Activated CD4-positive, alpha-beta T cell treated with anti-CD3 and anti-CD28 coated beads for 36 hours (primary cell): ENCODE data around the gene LPO. TPM values are rescaled to one million over a fixed set of nuclear protein-coding genes. Genes with fewer than 3 reads are reported as not detected.

ENCODE experiments used
- ATAC-seq: fragments of 200-7000 bp; cut with Tn5 transposase; one replicate; pipeline ENCODE4 v1.10.0; 2021; ENCODE audit warnings: mild to moderate bottlenecking, moderate library complexity
- CTCF ChIA-PET: fragments of 350-600 bp; sonication (Branson Sonifier 250); formaldehyde crosslinking; loops from one replicate; lab custom pipeline; 2021; ENCODE audit warnings: antibody characterized with exemption; lab: Charles Lee
- POLR2A ChIA-PET: fragments of 350-600 bp; sonication (Branson Sonifier 250); formaldehyde crosslinking; loops from one replicate; lab custom pipeline; 2021; ENCODE audit warnings: antibody characterized with exemption, inconsistent platforms; lab: Charles Lee
- DNase-seq: peaks from one replicate; pipeline ENCODE4 v3.0.0-alpha.2; 2020
- H3K27ac Mint-ChIP-seq: one replicate; pipeline ENCODE4 v1.8.0; 2021; ENCODE audit warnings: mixed read lengths
- H3K27me3 Mint-ChIP-seq: one replicate; pipeline ENCODE4 v1.8.0; 2021; ENCODE audit warnings: mixed read lengths
- H3K36me3 Mint-ChIP-seq: one replicate; pipeline ENCODE4 v1.8.0; 2021; ENCODE audit warnings: low read depth, mixed read lengths
- H3K4me1 Mint-ChIP-seq: one replicate; pipeline ENCODE4 v1.8.0; 2021; ENCODE audit warnings: mixed read lengths
- H3K4me3 Mint-ChIP-seq: one replicate; pipeline ENCODE4 v1.8.0; 2021; ENCODE audit warnings: mild to moderate bottlenecking, moderate library complexity, mixed read lengths
- H3K9me3 Mint-ChIP-seq: one replicate; pipeline ENCODE4 v1.8.0; 2021; ENCODE audit warnings: low read depth, mixed read lengths
- intact Hi-C, 2 experiments: fragments of 100-400 bp; cut with DNase I in 1 of 2; cut with micrococcal nuclease in 1 of 2; formaldehyde crosslinking; loops; one replicate each; pipeline versions ENCODE4 v1.14.2 to v1.15.1; 2022 to 2024; cut with DNase I, micrococcal nuclease
- total RNA-seq, 2 experiments: library from RNA; stranded (reverse); gene quantifications; one replicate each; pipeline ENCODE4 v1.2.3, GENCODE V29; 2021

LPO gene
- total RNA-seq, 2 experiments from 2014 or later, result 0.14 TPM; not detected in 1

DNA sequence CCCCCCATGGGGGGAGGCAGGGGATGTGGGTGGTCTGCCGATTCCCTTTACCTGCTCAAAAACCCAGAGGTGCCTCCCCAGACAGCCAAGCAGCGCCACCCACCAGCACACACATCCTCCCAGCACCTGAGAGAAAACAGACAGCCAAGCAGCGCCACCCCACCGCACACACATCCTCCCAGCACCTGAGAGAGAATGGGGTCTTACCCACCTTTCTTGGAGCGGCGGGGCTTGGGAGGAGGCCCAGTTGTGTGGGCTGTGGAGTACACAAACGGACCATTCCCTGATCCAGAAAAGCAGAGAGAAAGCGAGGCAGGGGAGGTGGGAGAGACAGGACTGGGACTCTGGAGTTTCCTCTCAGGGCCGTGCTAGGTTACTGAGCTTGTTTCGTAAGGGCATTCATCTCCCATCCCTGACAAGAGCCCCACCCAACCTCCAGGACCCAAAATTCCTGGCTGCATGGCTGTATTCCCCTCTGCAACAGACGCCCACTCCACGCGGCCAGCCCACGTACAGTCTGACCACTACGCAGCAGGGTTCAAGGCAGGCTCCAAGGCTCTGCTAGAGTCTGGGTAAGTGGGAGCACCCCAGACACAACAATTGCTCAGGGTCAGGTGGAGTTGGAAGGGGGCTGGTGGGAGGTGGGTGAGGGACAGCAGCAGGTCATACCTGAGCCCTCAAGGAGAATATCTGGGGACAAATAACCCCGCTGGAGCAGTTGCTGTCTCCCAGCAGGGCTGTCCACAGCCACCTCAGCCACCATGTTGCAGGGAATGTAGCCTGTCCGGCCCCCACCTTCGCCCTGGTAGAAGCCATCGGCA, 68.0 kb downstream of the LPO start:
- POLR2A ChIA-PET, result no interaction called here

DNA sequence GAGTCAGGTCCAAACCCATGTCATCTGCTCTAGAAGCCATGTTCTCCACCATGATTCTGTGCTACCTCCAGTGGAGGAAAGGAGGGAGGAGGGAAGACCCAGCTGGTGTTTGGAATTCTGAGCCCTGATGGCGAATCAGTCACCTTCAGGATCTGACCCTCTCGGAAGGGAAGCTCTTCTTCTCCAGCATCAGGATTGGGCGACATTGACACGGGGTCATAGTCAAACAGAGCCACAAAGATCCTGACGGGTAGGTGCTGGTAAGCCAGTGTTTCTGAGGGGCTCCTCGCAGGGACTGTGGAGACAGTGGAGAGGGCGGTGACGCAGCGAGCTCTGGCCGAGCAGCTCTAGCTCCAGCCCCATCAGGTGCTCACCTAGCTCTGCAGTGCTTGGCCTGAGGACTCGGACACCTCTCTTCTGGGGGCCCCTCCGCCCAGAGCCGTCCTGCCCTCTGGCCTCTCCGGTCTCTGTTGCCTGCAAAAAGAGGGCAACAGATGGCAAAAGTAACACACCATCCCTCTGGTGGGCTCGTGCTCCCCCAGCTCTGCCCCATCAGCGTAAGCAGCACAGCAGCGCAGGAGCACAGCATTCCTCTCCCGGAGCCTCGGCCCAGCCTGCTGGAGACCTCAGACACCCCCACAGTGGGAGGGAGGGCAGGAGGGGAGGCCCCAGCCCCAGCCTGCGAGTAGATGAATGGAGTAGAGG, 69.2 kb downstream of the LPO start:
- no peak for DNase-seq
- ChIA-PET CTCF (interaction anchor here (0.6 to 5.0 kb wide), 4 partner anchors 10 to 1253 kb away, joined by 3 to 38 read pairs (median 3); partner anchors contain the start of gene SUPT4H1), POLR2A (interaction anchor here (1.0 kb wide), 1 partner anchor 10 kb away, joined by 4 read pairs; no protein-coding TSS in a partner anchor)
- H3K36me3 Mint-ChIP-seq, result peaks cover 2% of the 10 kb centered on the region
- no peaks in the 10 kb centered on the region for H3K9me3 Mint-ChIP-seq
- no peak overlapping the region for H3K27ac Mint-ChIP-seq
- no peak for ATAC-seq
- H3K4me3 Mint-ChIP-seq, result no peak overlapping the region
- H3K4me1 Mint-ChIP-seq, result peaks cover 3% of the 10 kb centered on the region
- no peaks in the 10 kb centered on the region for H3K27me3 Mint-ChIP-seq
- intact Hi-C loops, result no loop called here

More for the DNA sequence above, 68.0 kb downstream of the LPO start:
- H3K27me3 Mint-ChIP-seq, result no peaks in the 10 kb centered on the region
- H3K4me3 Mint-ChIP-seq, result no peak overlapping the region
- ATAC-seq (no peak), DNase-seq (no peak)
- H3K36me3 Mint-ChIP-seq, result peaks cover 2% of the 10 kb centered on the region
- H3K27ac Mint-ChIP-seq, result no peak overlapping the region
- intact Hi-C loops, result no loop called here
- peaks cover 3% of the 10 kb centered on the region for H3K4me1 Mint-ChIP-seq
- CTCF ChIA-PET, result interaction anchor here (0.5 to 5.0 kb wide), 6 partner anchors 11 to 149 kb away, joined by 3 to 38 read pairs (median 4); partner anchors contain the start of gene TSPOAP1
- H3K9me3 Mint-ChIP-seq, result no peaks in the 10 kb centered on the region

DNA sequence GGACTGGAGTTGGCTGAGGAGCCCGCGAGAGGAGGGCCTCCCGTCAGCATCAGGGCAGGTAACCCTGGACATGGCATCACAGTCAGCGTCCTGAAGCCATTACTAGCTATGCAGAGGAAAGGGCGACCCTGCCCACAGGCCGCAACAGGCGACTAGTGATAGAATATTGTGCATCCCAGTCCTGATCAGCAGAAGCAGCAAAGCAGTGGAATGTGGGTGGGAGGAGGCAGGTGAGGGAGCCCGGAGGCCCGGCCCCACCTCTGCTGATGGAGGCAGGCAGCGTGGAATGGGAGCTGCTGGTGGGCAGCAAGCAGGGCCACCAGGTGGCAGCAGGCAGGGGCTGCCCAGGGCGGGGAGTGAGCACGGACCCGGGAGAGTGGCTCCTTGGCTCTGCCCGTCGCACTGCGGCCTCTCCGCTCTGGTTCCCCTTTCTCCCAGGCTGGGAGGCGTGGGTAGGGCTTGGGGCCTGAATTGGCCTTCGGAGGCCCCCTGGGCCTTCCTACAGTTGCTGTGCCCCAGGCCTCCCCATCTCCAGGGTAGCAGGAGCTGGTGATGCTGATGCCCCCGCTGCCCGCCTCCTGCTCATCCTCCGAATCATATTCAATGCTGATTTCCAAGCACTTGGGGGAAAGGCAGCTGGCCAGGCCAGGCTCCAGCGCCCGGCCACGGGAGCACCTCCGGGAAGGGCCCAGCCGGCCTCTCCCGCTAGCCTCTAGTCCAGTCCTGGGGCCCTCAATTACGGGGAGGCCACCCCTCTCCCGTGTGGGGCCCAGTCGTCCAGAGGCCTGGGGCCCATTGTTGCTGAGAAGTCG, 70.0 kb downstream of the LPO start:
- Mint-ChIP-seq H3K4me1 (peaks cover 3% of the 10 kb centered on the region), H3K4me3 (no peak overlapping the region), H3K9me3 (no peaks in the 10 kb centered on the region), H3K36me3 (peaks cover 2% of the 10 kb centered on the region), H3K27ac (no peak overlapping the region), H3K27me3 (no peaks in the 10 kb centered on the region)
- POLR2A ChIA-PET, result no interaction called here
- intact Hi-C loops, result no loop called here
- CTCF ChIA-PET, result interaction anchor here (0.6 to 5.0 kb wide), 4 partner anchors 9 to 75 kb away, joined by 3 to 38 read pairs (median 3); partner anchors contain the start of gene SUPT4H1
- no peak for DNase-seq
- ATAC-seq, result no peak

DNA sequence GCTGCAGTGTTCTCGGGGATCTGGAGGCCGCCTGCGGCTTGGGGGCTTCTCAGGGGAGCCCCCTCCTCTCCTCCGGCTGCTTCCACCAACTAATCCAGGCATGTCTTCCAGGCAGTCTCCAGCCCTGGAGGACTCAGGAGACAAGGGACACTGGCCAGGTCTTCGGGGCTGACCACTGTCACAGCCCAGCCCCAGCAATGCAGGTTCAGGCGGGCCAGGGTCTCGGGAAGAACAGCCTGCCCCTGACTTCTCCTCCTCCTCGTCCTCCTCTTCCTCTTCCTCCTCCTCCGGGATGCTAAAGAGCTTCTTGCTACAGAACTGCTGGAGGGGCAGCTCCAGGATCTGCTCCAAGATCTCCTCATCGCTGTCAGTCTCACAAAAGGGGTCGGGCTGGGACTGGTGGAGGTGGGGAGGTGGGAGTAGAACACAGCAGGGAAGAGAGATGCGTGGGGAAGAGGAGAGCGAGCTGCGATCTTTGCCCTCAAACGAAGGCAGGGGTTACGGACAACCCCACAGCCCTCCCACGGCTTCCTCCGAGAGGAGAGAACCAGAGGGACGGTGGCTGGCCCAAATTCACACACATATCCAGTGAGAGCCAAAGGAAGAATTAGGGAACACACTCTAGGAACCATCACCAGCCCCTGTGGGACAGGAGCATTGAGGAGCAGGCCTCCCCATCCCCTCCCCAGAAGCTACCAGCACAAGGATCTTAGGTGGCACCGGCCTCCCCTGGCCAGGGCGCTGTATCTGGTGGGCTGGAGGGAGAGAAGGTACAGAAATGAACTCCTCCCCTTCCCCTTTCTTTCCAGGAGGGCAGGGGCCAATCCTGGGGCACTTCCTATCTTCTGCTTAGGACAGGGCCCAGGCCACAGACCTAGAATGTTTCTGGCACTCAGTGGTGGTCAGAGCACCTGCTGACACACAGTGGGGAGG, 70.9 kb downstream of the LPO start:
- Mint-ChIP-seq H3K27ac (no peak overlapping the region), H3K9me3 (no peaks in the 10 kb centered on the region), H3K27me3 (no peaks in the 10 kb centered on the region), H3K4me1 (peaks cover 2% of the 10 kb centered on the region), H3K36me3 (peaks cover 2% of the 10 kb centered on the region), H3K4me3 (no peak overlapping the region)
- ChIA-PET POLR2A (no interaction called here), CTCF (interaction anchor here (1.2 kb wide), 1 partner anchor 43 kb away, joined by 3 read pairs; the partner anchor contains the start of gene SUPT4H1)
- intact Hi-C loops, result no loop called here
- no peak for ATAC-seq
- no peak for DNase-seq

DNA sequence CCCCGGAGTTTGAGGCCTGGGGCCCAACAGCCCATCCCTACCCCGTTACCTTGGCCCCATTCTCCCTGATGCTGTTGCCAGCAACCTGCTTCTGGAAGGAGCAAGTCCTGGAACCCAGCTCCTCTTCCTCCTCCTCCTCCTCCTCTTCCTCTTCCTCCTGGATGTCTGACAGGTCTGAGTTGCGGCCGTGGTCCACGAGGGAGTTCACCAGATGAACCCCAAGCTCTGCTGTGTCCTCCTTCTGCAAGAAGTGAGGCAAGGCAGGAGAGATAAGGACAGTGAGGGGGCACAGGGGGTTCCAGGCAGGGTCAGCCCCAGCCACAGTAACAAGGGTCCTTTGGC, 71.5 kb downstream of the LPO start:
- H3K36me3 Mint-ChIP-seq, result peaks cover 2% of the 10 kb centered on the region
- ChIA-PET POLR2A (no interaction called here), CTCF (interaction anchor here (0.6 kb wide), 1 partner anchor 85 kb away, joined by 3 read pairs; no protein-coding TSS in a partner anchor)
- H3K27ac Mint-ChIP-seq, result no peak overlapping the region
- no peak for ATAC-seq
- DNase-seq, result no peak
- H3K4me3 Mint-ChIP-seq, result no peak overlapping the region
- no peaks in the 10 kb centered on the region for H3K9me3 Mint-ChIP-seq
- H3K27me3 Mint-ChIP-seq, result no peaks in the 10 kb centered on the region
- no peaks in the 10 kb centered on the region for H3K4me1 Mint-ChIP-seq
- intact Hi-C loops, result loop anchor here in 1 of 2 experiments (10.0 kb wide), 1 partner anchor 695 kb away; no protein-coding TSS in a partner anchor

DNA sequence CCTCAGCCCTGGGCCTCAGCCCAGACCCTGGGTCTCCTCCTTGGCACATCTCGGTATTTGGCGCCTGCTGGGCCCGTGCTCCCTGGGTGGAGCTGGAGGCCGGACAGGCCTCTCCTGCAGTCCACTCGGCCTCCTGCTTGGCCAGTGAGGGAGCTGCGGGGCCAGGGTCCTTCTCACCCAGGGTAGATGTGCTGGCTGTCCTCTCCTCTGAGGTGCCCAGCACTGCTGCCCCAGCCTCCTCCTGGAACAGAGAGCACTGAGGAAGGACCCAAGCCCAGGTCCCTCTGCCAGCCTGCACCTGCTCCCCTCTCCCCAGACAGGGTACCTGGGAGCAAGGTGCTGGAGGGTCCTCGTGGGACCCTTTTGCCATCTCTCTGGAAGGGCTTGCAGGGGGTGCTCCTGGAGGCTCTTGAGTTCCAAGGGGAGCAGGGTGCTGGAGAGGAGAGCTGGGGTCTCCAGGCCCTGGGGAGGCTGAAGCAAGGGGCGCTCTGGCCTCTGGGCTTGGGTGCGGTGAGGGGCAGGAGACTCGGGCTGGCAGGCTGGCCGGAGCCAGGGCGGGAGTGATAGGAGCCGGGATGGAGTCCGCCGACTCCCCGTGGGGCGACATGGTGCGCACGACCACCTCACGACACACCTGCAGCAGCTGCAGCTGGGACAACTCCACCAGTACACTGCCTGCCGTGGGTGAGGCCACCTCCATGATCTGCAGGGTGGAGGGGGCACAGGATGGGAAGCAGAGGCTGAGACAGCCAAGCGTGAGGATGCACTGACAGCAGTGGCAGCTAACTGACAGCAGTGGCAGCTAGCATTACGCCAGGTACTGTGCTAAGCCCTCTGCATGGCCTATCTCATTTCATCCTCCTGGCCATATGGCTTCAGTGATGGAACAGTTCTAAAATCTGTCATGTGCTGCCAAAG, 72.4 kb downstream of the LPO start:
- Mint-ChIP-seq H3K9me3 (no peaks in the 10 kb centered on the region), H3K4me1 (no peaks in the 10 kb centered on the region), H3K4me3 (no peak overlapping the region), H3K36me3 (peaks cover 2% of the 10 kb centered on the region), H3K27me3 (no peaks in the 10 kb centered on the region), H3K27ac (no peak overlapping the region)
- CTCF ChIA-PET, result interaction anchor here (0.6 kb wide), 1 partner anchor 86 kb away, joined by 3 read pairs; no protein-coding TSS in a partner anchor
- DNase-seq (no peak), ATAC-seq (no peak)
- intact Hi-C loops, result loop anchor here in 1 of 2 experiments (10.0 kb wide), 1 partner anchor 694 kb away; no protein-coding TSS in a partner anchor
- POLR2A ChIA-PET, result interaction anchor here (0.6 kb wide), 1 partner anchor 458 kb away, joined by 3 read pairs; no protein-coding TSS in a partner anchor

DNA sequence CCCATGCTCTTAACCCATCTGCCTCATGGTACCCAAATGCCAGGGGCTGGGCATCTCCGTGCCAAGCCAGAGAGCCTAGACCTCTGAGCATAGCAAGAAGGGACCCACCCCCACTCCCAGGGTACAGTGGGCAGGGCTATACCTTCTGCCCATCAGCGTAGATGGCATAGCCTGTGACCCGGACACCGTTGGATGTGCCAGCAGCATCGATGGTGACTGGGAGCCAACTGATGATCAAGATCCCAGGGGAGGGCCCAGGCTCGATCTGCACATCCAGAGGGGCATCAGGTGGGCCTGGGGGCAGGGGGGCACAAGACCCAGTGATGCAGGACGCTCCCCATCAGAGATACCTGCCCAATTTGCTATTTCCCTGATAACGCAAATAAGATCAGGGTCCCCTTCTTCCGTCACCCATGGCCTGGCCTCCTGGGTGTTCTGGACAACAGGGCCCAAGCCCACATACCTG, 73.1 kb downstream of the LPO start:
- Mint-ChIP-seq H3K36me3 (peaks cover 2% of the 10 kb centered on the region), H3K27me3 (no peaks in the 10 kb centered on the region), H3K4me3 (no peak overlapping the region), H3K4me1 (no peaks in the 10 kb centered on the region), H3K27ac (no peak overlapping the region), H3K9me3 (no peaks in the 10 kb centered on the region)
- ATAC-seq (no peak), DNase-seq (no peak)
- POLR2A ChIA-PET, result interaction anchor here (0.6 kb wide), 1 partner anchor 457 kb away, joined by 3 read pairs; no protein-coding TSS in a partner anchor
- CTCF ChIA-PET, result interaction anchor here (1.2 to 1.4 kb wide), 3 partner anchors 33 to 155 kb away, joined by 3 to 8 read pairs (median 4); partner anchors contain the start of gene RNF43
- intact Hi-C loops, result loop anchor here in 1 of 2 experiments (10.0 kb wide), 1 partner anchor 693 kb away; no protein-coding TSS in a partner anchor

DNA sequence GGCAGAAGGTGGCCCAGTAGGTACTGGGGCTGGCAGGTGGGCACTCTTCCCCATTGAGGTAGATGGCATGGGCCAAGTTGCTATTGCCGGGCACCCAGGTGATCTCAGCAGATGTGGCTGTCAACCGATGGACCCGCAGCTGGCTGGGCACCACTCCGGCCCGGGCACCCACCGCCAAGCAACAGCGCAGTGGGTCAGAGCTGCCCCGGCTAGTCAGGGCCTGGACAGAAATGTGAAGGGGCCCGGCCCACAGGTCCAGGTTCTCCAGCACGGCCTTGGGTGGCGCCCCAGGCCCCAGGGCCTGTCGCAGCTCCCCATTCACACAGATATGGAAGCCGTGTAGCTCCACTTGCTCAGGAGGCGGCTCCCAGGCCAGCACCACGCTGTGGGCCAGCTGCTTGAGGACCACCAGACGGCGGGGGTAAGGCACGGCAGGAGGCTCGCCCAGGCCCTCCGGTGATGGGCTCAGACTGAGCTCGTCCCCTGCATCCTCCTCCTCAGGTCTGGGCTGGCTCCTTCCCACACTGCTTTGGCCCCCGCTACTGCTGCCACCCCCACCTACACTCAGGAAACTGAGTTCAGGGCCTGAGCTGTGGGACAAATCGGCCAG, 73.7 kb downstream of the LPO start:
- ChIA-PET POLR2A (no interaction called here), CTCF (interaction anchor here (0.7 to 1.4 kb wide), 5 partner anchors 32 to 470 kb away, joined by 3 to 8 read pairs (median 4); partner anchors contain the start of gene RNF43)
- no peak overlapping the region for H3K4me3 Mint-ChIP-seq
- DNase-seq, result no peak
- H3K36me3 Mint-ChIP-seq, result peaks cover 2% of the 10 kb centered on the region
- no peak for ATAC-seq
- H3K4me1 Mint-ChIP-seq, result peaks cover 2% of the 10 kb centered on the region
- no peak overlapping the region for H3K27ac Mint-ChIP-seq
- intact Hi-C loops, result loop anchor here in 1 of 2 experiments (10.0 kb wide), 1 partner anchor 693 kb away; no protein-coding TSS in a partner anchor
- H3K27me3 Mint-ChIP-seq, result no peaks in the 10 kb centered on the region
- no peaks in the 10 kb centered on the region for H3K9me3 Mint-ChIP-seq

DNA sequence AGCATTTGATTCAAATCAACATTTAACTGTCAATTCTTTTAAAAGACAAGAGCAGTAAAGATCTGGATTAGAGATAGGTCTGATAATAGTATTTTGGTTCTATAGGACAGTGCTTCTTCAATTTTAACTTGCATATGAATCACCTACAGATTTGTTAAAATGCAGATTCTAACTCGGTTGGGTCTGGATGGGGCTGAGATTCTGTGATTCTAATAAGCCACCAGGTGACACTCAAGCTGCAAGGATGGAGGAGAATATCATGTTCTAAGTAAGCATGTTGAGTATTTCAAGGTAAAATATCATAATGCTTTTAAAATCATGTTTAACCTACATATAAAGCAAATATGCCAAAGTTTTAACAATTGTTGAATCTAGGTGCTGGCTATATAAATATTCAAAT, 74.4 kb downstream of the LPO start:
- Mint-ChIP-seq H3K36me3 (peaks cover 2% of the 10 kb centered on the region), H3K4me1 (peaks cover 9% of the 10 kb centered on the region), H3K4me3 (no peak overlapping the region), H3K9me3 (no peaks in the 10 kb centered on the region), H3K27me3 (no peaks in the 10 kb centered on the region), H3K27ac (no peak overlapping the region)
- ChIA-PET CTCF (interaction anchor here (0.7 to 1.4 kb wide), 5 partner anchors 32 to 154 kb away, joined by 3 to 8 read pairs (median 3); partner anchors contain the start of gene RNF43), POLR2A (interaction anchor here (0.7 kb wide), 1 partner anchor 39 kb away, joined by 3 read pairs; the partner anchor contains the start of gene SUPT4H1)
- DNase-seq (no peak), ATAC-seq (no peak)
- intact Hi-C loops, result loop anchor here in 1 of 2 experiments (10.0 kb wide), 1 partner anchor 692 kb away; no protein-coding TSS in a partner anchor
